ES-I3 (cell line): ENCODE data around the gene CDKN2AIP.
"Not testable (repeated sequence)": the region's sequence is repeated elsewhere in the genome, so short reads cannot be mapped to it uniquely, and the experiment has no call there.

Experiments
- H3K36me3 ChIP-seq: 2 replicates; pipeline ENCODE4 v1.6.1; 2013; ENCODE audit warnings: mild to moderate bottlenecking, low read length, control low read depth, moderate library complexity; ENCODE audit not compliant: insufficient read depth
- H3K4me1 ChIP-seq: 2 replicates; pipeline ENCODE4 v1.6.1; 2013; ENCODE audit warnings: mild to moderate bottlenecking, control low read depth, low read length; ENCODE audit not compliant: insufficient read depth
- H3K9ac ChIP-seq: 2 replicates; pipeline ENCODE4 v1.6.1; 2013; ENCODE audit warnings: low read depth, mild to moderate bottlenecking, low read length, moderate library complexity
- H3K9me3 ChIP-seq: 2 replicates; pipeline ENCODE4 v1.6.1; 2013; ENCODE audit warnings: mild to moderate bottlenecking, low read length, moderate library complexity; ENCODE audit not compliant: control insufficient read depth, insufficient read depth

The CDKN2AIP gene

DNA sequence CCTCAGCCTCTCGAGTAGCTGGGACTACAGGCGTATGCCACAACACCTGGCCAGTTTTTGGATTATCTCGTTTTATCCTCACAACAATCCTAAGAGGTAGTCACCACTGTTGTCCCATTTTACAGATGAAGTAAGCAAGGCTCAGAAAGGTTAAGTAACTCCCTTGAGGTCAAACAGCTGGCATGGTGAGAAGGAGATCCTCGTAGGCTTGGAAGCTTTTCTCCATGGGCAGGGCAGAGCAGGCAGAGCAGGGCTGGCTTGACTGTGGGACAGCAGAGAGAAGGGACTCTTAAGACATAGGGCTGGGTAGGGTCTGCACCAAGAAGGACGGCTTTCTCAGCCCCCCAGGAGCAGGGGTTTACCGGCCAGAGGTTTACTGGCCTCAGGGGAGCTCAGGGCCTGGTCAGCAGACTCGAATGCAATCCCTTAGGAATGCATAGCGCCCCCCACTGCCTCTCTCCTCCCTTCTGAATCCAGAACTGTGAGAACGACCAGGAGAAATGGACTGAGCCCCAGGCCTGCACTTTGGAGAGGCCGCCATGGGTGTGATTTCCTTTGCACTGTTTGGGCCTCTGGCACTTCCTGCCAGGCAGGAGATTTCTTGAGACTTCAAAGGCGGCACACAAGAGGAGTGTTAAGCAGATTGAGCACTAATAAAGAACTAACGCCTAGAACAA is 14.0 kb upstream of the CDKN2AIP start:
- Histone ChIP-seq H3K4me1 (peaks cover 9% of the 10 kb centered on the region; the same call in 1 of the 2 replicates), H3K9me3 (no peaks in the 10 kb centered on the region), H3K9ac (no peak overlapping the region), H3K36me3 (no peaks in the 10 kb centered on the region)

DNA sequence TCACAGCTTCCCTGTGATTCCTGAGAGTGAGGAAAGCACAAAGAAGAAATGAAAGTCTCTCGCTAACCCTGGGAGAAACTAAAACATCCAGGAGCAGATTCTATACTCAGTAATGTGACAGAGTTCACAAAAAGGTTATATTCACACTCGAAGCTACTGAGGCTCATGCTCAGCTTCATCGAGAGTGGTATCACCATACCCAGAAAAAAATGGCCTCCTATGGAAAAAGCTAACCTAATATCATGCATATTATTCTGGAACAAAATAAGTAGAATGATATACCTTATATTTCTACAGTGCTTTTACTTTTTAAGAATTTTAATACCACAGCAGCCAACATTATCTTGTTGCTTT is 13.5 kb upstream of the CDKN2AIP start:
- Histone ChIP-seq H3K9me3 (no peaks in the 10 kb centered on the region), H3K36me3 (no peaks in the 10 kb centered on the region), H3K9ac (no peak overlapping the region), H3K4me1 (peaks cover 9% of the 10 kb centered on the region; the same call in 1 of the 2 replicates)

DNA sequence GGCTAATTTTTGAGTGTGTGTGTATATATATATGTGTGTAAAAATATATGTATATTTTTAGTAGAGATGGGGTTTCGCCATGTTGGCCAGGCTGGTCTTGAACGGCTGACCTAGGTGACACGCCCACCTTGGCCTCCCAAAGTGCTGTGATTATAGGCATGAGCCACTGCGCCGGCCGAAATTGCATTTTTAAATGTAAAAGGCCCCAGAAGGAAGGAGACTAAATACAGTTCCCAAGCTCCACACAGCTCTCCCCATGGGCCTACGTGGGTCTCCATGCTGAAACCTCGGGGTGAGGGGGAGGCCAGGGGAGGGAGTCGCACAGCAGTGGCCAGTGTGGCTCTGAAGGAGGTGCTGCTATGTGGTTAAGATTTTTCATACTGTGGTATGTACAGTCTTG is 12.8 kb upstream of the CDKN2AIP start:
- H3K9me3 ChIP-seq = no peaks in the 10 kb centered on the region
- no peak overlapping the region for H3K9ac ChIP-seq
- H3K36me3 ChIP-seq = no peaks in the 10 kb centered on the region
- H3K4me1 ChIP-seq = peaks cover 9% of the 10 kb centered on the region; the same call in 1 of the 2 replicates

DNA sequence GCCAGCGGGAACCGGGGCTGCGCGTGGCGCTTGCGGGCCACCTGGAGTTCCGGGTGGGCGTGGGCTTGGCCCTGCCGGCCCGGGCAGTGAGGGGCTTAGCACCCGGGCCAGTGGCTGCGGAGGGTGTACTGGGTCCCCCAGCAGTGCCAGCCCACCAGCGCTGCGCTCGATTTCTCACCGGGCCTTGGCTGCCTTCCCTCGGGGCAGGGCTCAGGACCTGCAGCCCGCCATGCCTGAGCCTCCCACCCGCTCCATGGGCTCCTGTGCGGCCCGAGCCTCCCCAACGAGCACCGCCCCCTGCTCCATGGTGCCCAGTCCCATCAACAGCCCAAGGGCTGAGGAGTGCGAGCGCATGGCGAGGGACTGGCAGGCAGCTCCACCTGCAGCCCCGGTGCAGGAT is 11.3 kb upstream of the CDKN2AIP start:
- H3K9ac ChIP-seq, H3K36me3 ChIP-seq, H3K9me3 ChIP-seq, H3K4me1 ChIP-seq: not testable (repeated sequence)

DNA sequence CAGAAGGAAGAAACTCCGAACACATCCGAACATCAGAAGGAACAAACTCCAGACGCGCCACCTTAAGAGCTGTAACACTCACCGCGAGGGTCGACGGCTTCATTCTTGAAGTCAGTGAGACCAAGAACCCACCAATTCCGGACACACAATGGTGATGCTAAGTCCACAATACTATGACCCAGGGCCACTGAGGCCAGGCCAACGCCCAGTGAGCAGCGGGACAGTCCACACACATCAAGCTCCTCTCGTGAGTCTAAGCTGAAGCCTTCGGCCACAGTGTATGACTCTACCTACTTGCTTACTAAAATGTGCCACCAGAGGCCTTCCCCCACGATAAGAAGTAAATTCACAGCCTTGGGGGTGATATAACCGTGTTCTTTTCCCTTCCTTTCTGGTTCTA is 10.2 kb upstream of the CDKN2AIP start:
- Histone ChIP-seq H3K4me1 (peaks cover 9% of the 10 kb centered on the region; the same call in 1 of the 2 replicates), H3K36me3 (no peaks in the 10 kb centered on the region), H3K9me3 (no peaks in the 10 kb centered on the region), H3K9ac (no peak overlapping the region)

DNA sequence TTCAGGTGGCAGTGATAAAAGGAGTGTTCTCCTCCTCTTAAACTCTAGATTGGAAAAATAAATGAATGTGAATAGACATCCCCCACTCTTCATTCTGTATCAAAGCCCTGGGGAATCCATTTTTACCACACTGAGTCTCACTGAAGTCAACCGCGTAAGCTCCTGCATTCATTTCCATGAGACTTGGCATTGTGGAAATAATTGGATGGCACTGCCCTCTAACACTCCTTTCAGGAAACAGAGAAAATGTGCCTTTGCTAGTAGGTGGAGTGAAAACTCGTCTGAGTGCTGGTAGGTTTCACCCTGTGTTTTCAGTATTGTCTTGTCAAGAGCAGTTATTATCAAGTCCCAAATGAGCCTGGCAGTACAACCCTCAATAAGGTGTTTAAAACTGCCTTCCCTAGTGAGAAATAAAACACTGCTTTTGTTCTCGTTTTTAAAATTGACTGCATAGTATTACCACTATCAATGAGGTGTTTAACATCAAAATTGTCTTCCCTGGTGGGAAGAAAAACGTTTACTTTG is 9.7 kb upstream of the CDKN2AIP start:
- Histone ChIP-seq H3K36me3 (no peaks in the 10 kb centered on the region), H3K9me3 (no peaks in the 10 kb centered on the region), H3K9ac (no peak overlapping the region), H3K4me1 (peaks cover 9% of the 10 kb centered on the region; the same call in 1 of the 2 replicates)

DNA sequence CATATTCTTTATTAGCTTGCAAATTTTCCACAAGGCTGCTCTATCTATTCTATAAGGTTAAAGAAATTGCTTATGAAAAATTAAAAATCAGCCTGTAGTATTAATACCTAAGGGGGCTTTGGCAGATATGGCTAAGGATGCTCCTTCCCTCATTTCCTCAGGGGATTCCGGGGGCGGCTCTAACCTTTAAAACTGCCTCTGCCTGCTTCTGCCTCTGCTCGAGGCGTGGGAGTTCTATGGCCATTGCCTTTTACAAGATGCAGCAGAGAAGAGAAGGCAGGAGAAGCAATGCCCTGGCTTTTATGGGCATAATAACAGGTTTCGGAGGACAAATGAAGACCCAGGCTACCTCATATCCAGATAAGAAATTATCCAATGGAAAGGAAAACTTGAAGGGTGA is 8.6 kb upstream of the CDKN2AIP start:
- Histone ChIP-seq H3K36me3 (no peaks in the 10 kb centered on the region), H3K9me3 (no peaks in the 10 kb centered on the region), H3K4me1 (peaks cover 8% of the 10 kb centered on the region; the same call in 1 of the 2 replicates), H3K9ac (no peak overlapping the region)

DNA sequence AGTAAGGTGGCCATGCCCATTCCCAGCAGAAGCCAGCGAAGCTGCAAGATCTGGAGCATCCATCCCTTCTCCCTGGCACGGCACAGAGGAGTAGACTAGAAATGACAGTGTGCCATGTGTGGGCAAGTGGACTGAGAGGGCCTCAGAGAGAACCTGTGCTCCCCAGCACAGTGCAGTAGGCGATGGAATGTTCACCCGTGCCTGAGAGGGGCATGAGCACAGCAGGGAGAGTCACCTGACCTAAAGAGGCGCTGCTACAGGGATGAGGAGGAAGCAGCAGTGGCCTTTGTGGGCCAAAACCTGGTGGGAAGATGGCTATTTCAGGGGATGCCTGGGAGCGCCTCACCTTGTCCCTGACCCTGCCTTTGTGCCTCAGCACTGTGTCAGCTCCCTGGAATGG is 8.0 kb upstream of the CDKN2AIP start:
- Histone ChIP-seq H3K4me1 (peaks cover 6% of the 10 kb centered on the region; the same call in 1 of the 2 replicates), H3K9me3 (no peaks in the 10 kb centered on the region), H3K36me3 (no peaks in the 10 kb centered on the region), H3K9ac (no peak overlapping the region)

DNA sequence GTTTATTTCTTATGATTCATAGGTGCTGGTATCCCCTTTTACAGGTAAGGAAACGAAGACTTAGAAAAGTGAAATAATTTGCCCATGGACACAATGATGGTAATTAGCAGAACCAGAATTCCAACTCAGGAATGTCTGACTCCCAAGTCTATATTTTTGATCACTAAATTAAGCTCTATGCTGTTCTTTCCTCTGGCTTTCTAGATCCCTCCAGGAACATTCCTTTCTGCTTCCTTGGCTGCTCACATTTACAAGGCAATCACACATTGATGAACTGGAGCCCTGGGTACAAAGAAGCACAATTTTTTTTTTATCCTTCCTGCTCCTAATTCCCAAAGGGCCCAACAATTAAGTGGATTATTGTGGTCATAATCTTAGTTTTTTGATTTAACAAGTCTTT is 7.0 kb upstream of the CDKN2AIP start:
- Histone ChIP-seq H3K4me1 (no peaks in the 10 kb centered on the region), H3K36me3 (no peaks in the 10 kb centered on the region), H3K9ac (no peak overlapping the region), H3K9me3 (no peaks in the 10 kb centered on the region)

DNA sequence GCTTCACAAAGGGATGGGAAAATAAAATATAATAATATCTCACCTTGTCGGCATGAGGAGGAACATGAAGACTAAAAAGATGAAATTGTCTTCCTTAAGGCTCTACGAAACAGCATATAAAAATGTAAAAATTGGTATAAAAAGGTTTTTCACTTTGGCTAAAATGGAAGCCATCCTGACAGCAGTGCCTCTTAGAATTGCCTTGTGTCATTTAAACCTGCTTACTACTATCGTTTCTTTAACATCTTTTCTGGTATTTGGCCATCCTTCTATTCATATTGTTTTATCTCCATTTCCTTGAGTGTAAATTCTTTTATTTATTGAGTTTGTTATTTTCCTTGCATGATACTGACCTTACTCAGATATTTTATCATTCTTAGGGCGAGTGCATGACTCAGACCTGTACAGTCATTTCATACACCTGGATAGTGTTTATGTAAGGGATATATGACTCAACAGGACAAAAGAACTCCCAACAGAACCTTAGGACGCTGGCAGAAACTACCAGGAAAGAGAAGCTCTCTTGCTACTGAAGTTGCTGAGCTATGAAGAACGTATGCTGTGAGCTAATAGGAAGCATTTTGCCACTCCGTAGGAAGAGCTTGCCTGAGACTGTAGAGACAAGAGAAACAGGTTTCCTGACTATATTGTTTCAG is 5.8 kb upstream of the CDKN2AIP start:
- H3K9ac ChIP-seq = no peak overlapping the region
- H3K4me1 ChIP-seq = no peaks in the 10 kb centered on the region
- H3K36me3 ChIP-seq = no peaks in the 10 kb centered on the region
- no peaks in the 10 kb centered on the region for H3K9me3 ChIP-seq

DNA sequence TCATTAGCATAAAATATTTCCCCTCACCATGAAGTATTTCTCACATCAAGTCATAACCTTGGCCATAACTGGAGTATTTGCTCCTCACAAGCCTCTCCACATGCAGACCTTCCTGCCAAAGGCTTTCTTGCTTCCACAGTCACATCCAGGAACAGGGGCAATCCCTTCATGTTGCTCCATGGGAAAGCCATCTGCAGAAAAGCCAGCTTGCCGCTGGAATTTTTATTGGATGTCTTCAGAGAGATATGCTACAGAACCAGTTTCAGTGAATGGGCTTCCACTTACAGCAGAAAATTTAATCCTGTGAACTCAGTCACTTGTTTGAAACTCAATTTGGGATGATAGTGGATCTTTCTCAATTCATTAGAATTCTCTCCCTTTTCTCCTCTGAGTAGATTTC is 3.2 kb upstream of the CDKN2AIP start:
- peaks cover 4% of the 10 kb centered on the region for H3K36me3 ChIP-seq
- no peaks in the 10 kb centered on the region for H3K4me1 ChIP-seq
- H3K9ac ChIP-seq = no peak overlapping the region
- no peaks in the 10 kb centered on the region for H3K9me3 ChIP-seq

DNA sequence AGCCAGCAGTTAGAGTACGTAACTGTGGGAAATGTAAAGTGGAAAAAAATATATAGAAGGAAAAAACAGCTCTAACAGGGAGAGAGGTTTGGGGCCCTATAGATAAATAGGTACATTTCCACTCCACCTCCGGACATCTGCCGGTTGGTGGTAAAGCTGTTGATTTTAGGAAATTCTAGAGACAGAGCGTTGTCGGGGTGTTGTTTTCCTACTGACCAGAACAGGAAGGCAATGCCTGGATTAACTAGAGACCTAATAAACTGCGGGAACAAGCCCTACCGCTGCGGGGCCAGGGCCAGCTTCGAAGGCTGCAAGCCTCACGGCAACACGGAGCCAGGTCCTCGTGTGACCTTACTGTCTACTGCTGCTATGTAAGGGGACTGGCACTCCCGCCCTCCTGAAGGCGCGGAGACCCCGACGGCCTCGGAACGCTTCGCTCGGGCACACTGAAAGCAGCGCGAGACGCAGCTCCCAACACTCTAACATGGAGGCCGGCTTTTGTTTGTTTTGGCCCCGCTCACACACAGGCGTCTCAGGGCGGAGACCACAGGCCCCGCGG is 702 bp upstream of the CDKN2AIP start:
- H3K4me1 ChIP-seq = no peaks in the 10 kb centered on the region

DNA sequence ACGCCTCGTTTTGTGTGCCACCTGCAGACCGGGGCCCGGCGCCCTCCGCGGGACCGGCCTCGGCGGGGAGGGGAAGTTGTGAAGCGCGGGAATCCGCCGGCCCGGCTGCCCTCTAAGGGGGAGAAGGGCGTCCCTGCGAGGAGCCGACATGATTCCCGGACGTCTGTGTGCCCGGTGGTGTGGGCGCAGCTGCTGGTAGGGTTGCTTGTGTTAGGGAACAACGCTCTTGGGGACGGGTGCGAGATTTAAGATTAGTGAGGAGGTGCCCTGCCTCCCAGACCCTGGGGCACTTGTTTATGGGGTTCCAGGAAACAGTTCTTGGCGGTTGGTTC is 627 bp downstream of the CDKN2AIP start:
- Histone ChIP-seq H3K9me3 (no peaks in the 10 kb centered on the region), H3K36me3 (peaks cover 13% of the 10 kb centered on the region), H3K9ac (peak overlapping the region; percentile 73), H3K4me1 (no peaks in the 10 kb centered on the region)

More for the DNA sequence above, 702 bp upstream of the CDKN2AIP start:
- no peaks in the 10 kb centered on the region for H3K9me3 ChIP-seq
- peak overlapping the region; percentile 73 for H3K9ac ChIP-seq
- peaks cover 13% of the 10 kb centered on the region for H3K36me3 ChIP-seq

DNA sequence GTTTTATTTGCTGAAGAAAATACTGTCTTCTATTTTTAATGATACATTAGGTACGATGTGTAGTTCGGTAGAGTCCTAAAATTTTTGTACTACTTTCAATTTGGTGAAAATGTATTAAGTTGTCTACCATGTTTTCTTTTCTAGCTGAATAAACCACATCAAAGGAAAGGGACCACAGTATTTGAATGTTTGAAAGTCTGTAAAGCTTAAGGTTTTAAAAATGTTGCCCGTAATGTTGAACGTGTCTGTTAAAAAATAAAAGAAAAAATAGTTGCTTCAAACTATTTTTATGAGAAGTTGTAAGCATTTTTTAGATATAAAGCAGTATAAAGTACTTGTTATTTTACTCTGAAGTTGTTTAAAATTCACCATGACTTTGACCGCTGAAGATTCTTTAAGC is 3.2 kb downstream of the CDKN2AIP start:
- Histone ChIP-seq H3K36me3 (peaks cover 13% of the 10 kb centered on the region), H3K9ac (no peak overlapping the region), H3K4me1 (no peaks in the 10 kb centered on the region), H3K9me3 (no peaks in the 10 kb centered on the region)

DNA sequence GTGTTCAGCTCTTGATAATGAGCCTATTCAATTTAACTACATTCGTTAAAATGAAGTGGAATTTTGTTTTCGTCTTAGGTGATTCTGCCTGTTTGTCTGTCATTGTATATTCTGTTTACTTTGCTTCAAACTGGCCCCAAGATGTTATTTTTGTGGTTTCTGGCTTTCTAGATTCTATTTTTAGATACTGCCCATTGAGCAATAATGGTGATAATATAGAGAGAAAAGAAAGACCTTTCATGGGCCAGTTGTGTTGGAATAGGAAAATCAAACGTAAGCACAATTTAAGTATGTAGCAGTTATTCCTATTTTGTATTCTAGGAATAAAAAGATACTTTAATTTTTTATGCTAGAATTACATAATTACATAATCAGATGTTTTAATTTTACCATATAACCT is 4.0 kb downstream of the CDKN2AIP start:
- no peaks in the 10 kb centered on the region for H3K4me1 ChIP-seq
- H3K9ac ChIP-seq = no peak overlapping the region
- peaks cover 13% of the 10 kb centered on the region for H3K36me3 ChIP-seq
- no peaks in the 10 kb centered on the region for H3K9me3 ChIP-seq
